Inflammatory macrophage treated with lipopolysaccharide for 4 hours (primary cell): ENCODE results near the gene ZP4.
"Not testable (repeated sequence)": the region's sequence is repeated elsewhere in the genome, so short reads cannot be mapped to it uniquely, and the experiment has no call there.

Experiments used
- DNase-seq: peaks from one replicate; pipeline ENCODE4 v3.0.0-alpha.2; 2020

Gene ZP4

DNA sequence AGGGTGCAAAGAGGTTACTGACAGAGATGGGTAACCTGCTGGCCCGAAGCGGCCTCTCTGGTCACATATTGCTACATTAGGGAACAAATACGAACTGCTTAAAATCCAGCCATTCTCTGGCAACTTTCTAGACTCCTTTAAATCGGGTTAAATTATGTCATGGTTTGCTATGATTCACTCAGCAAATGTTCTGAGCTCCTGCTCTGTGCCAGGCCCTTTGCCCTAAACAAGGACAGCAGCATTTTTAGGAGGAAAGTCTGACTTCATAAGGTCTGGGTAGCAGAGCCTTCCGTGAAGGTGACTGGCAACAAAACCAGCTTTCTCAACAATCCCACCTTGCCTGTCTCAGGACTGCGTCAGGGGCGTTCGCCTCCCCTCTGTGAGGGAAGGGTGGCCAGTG is 15.4 kb downstream of the ZP4 start:
- DNase-seq = no peak

DNA sequence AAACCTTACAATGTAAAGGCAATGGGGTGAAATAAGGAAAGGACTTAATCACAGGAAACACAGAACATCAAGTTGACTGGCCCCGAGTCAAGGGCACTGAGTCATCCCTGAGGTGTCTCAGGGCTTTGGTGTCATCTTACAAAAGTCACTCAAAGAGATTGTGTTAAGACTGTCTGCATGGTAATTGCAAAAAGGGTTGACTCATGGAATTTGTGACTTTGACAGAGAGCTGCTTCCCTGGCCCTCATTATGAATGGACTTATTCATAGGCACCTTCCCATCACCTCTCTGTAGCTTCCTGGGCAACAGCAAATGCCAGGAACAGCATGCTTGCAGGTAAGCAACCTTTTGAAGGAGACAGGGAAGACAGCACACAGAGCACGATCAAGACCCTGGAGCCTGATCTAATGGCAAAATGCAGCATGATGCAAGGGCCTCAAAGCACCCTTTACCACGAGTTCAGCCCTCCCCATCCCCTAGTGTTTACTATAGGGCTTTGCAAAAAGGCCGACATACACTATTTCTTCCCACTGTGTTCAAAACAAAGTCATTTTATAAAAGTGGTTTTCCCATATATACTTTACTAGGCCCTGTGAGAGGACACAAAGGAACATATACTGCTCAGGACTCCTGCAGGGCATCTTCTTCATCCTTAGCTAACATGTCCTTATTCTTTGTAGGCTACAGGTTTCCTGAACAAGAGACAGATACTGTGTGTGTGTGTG is 17.1 kb downstream of the ZP4 start:
- DNase-seq = peak; percentile 27

DNA sequence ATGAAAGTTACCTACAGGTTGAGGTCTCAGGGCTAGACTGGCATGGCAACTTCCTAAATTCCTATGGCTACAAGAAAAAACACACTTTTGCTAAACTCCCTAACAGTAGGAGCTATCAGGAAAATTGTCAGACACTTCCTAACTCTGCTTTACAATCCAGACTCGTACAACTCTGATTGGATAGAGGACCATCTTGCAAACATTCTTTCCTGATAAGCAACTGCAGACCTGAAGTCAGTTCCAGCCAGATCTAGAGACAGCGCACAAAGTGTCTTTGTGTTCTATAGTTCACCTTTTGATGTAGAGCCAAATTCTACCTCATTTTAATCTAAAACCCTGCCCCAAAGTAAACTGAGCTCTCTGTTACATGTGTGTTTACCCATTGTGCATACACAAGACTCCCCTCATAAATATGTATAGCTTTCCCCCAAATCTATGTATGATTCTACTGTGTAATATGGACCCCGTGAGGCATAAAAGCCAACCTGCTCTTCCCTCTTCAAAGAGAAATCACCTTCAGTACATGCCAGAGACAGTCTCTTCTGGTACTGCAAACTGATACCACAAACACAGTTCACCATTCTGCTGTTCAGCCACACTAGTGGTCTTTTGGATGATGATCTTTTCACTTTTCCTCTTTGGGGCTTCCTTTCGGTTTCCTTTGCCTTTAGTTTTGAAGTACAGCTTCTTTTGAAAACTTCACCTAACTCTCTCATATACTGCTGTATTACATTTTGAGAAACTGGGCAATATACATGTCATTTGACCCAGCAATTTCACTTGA is 21.7 kb downstream of the ZP4 start:
- DNase-seq = no peak

DNA sequence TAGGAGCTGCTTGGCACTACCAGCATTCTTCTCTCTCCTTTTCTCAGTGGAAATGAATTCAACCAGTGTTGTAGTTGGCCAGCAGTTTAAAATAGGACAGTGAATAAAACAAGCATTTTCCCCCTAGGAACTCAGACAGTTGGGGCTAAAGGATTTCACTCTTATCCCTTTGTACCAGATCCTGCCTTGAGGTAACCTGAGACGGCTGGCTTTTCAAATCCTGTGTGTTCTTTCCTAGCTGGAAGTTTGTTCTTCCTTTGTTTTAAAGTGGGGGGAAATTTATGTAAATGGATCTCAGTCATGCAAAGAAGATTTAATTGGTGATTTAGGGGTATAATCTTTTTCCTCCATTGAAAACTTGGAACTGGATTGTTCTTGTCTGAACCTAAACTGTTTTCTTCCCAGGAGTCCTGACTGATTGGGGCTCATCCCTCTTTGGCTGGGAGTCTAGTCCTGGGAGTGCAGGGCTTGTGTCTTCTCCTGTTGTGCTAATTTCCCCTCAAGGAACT is 23.3 kb downstream of the ZP4 start:
- DNase-seq = no peak

DNA sequence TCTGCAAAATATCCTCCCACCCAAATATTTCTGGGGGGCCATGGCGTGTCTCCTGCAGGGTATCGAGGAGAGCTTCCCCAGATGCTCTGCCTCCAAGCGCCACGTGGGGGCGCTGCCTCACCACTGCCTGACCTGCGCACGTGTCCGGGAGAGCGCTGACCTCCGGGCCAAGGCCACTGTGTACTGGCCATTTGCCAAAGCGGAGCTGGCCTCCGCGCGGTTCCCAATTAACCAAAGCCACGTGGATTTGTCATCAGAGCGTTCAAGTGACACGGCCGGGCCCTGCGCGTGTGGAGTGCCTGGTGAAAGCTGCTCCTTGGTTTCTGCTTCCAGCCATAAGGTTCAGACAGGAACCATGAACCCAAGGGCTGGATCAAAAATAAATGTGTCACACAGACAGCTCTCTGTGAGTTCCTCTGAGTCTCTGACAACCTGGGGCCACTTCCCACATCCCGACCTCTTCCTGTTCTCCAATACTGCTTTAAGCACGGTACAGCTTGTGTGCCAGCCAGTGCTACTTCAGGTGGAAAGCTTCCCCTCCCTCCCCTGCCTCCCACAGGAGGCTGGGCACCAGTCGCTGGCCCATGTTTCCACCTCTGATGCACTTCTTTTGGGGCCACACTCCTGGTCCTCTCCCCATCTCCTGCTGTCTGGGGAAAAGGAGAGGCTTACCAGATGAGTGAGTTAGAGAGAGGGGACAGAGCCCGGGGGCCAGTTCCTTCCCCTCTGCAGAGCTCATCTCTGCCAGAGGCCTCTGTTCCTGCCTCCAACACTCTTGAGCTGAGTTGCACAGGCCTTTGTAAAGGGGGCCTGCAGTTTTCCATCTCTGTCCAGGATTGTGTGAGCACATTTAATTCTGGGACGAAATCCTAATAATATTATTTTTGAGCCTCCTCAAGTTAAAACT is 26.1 kb downstream of the ZP4 start:
- DNase-seq = peak; percentile 66

DNA sequence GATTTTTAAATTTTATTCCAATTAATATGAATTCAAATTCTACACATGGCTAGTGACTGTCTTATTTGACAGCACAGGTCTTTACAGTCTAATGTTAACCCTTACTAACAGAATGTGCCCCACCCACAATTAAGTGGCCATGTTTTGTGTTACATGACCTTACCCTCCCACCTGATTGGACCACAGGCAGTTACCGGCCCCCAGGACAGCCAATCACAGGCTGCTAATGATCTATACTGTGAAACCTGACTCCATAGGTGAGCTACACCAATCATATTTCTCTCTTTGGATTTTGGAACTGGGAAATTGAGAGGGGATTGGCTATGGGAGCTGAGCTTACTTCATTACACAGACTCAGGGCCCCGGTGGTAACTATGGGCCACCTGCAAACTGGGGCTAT is 27.5 kb downstream of the ZP4 start:
- no peak for DNase-seq

DNA sequence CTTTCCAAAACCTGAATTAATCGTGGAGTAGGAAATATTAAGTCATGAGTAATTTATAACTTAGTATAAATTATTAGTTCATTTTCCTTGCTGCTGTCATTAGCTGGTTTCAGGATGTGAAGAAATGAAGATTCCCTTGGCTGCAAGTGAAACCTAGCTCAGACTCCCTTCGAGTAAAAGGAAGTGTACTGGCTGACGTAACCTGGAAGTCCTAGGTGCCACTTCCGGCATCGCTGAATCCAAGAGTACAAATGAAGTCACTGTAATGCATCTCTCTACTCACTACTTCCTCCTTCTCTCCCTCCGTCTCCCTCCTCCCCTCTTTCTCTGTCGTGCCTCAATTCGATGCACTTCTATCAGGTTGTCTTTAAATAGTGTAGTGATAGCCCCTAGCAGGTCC is 28.8 kb downstream of the ZP4 start:
- peak; percentile 85 for DNase-seq

DNA sequence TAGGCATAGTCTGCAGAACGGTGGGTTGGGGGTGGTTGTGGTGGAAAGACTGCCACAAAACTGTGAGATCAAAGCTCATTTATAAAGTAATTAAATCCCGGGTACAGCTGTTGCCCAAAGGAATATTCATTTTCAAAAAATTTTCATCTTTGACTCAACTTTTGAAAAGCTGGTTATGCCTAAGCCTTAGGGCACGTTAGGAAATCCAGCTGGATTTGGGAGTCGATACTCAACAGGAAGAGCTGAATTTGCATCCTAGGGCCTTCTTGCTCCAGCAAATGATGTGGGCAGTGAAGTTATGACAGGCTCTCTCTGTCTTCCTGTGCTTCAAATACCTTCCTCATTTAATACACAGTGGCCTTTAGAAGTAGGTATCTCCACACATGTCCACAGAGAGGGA is 31.7 kb downstream of the ZP4 start:
- DNase-seq = no peak

DNA sequence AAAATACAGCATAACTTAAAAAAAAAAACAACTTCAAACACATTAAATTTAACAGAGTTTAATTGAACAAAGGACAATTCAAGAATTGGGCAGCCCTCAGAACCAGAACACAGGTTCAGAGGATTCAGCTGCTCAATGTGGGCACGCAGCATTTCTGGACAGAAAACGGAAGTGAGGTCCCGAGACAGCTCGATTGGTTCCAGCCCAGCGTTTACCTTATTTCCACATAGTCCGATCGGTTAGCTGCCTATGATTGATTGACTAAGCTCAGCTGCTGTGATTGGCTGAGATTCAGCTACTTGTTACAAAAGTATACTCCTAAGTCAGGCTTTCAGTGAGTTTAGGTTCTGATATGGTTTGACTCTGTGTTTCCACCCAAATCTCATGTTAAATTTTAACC is 33.3 kb downstream of the ZP4 start:
- DNase-seq = no peak

DNA sequence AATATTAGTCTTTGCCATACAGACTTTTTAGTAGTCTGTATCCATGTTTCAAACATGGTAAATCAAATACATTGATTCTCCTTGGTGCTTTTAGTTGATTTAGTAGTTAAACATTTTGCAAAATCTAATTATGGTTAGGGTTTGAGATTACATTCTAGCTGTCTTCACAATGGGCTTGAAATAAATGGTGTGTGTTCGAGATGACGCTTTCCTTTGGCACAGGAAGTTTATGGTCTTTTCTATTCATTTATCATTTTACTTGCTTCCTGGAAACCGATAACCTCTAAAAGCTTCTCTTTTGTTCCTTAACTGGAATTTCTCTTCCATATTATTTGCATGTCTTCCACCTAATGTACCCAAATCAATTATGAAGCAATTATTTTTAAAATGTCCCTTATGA is 38.4 kb downstream of the ZP4 start:
- DNase-seq = no peak

DNA sequence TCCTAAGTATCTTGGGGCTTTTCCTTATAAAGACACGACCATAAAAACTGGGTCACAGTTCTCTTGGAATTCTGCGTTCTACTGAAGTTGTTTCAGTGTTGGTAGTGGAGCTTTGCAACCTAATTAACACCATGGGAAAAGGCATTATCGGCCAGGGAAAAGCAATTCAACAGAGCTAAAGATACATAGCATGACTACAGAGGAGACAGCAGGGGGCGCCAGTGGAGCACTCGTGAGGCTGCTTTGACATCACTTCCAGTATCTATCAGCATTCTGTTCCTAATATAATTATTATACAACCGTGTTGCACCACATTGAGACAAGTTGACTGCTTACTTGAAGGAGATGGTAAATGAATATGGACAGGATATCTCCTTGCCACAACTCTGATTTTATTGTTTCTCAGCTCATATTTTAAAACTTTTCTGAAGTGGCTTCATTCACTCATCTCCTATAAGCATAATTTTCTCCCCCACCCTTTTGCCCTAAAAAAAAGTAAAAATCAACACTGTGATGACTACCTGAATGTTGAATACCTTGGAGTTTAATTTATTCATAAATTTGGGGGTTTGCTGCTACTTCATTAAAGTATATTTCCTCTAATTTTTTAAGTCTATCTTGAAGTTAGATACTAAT is 39.4 kb downstream of the ZP4 start:
- DNase-seq = peak; percentile 72

DNA sequence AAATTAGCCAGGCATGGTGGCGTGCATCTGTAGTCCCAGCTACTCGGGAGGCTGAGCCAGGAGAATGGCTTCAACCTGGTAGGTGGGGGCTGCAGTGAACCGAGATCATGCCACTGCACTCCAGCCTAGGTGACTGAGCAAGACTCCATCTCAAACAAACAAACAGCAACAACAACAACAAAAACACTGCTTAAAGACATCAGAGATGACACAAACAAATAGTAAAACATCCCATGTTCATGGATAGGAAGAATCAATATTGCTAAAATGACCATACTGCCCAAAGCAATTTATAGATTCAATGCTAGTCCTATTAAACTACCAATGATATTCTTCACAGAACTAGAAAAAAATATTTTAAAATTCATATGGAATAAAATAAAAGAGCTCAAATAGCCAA is 47.2 kb downstream of the ZP4 start:
- DNase-seq = not testable (repeated sequence)

DNA sequence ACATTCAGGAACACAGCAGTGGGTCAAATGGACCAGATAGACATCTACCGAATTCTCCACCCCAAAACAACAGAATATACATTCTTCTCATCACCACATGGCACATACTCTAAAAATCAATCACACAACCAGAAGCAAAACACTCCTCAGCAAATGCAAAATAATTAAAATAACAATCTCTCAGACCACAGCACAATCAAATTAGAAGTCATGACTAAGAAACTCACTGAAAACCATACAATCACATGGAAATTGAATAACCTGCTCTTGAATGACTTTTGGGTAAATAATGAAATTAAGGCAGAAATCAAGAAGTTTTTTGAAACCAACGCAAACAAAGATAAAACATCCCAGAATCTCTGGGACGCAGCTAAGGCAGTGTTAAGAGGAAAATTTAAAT is 49.2 kb downstream of the ZP4 start:
- no peak for DNase-seq

DNA sequence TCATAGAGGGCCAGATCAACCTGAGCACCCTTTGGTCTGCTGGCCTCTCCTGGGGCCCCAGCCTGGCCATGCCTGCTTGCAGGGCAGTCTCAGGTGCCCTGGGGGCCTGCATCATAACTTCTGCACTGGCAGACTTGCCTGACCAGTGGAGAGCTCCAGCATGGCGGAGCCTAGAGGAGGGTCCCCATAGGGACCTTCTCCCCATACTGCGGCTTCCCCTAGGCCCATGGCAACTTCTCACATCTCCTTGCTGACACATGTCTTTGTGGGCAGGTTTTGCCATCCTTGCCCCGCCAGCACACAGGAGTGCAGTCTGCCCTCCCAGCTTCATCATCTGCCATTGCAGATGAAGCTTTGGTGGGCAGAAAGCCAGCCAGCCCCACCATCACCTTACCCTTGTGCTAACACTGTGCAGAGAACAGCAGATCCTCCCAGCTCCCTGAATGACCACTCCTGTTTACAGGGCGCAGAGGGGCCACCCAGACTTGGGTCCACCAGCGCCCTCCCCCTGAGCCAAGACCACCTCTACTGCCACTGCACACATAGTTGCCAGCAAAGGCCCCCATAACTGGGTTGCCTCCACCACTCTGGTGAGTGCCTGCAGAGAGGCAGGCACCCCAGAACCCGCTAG is 51.7 kb downstream of the ZP4 start:
- DNase-seq = no peak

DNA sequence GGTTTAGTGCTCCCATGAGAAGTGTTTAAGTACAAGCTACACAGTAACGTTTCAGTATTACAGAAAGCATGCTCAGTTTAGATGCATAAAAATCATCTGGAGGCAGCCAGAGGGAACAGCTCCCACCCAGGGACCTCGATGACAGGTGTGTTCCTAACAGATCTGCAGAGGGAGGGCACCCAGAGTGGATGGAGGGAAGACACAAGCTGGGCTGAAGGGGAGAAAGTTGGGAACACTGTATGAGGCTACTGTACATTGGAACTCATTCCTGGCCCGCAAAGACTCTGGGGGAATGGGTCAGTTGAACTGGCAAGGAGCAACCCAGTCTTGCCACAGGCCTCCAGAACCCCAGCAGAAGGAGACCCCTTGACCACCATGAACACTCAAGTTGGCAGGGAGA is 52.4 kb downstream of the ZP4 start:
- no peak for DNase-seq

DNA sequence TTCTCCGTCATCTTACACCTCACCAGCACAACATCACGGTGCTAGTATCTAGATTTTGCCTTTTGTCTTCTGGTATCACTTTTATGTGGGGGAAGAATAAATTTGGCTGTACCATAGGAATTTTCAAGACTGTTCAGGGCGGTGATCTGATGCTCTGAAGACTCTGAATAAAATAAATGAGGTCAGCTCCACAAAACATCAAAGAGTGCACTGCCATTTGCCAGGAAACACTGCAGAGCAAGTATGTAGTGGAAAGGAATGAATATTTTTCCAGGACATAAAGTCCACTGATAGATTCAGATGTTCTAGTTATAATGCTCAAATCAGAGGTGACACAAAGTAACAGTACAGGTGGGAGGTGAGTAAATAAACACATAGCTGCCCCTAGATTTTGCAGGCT is 56.3 kb downstream of the ZP4 start:
- no peak for DNase-seq

DNA sequence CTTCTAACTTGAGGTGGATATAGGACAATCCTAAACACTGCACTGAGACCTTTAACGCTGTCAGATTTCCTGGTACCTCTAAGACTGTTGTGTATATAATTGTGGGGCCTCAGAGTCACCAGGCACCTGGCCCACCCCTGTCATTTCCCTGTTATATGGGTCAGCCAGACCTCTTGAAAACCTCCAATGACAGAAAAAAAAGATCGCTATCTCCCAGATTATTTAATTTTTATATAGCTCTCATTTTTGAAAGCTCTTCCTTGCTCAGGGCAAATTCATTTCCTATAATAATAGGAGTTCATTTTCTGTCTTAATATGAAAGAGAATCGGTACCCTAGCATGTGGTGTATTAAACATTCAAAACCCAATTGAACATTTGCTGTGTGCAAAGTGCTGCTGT is 56.7 kb downstream of the ZP4 start:
- no peak for DNase-seq

DNA sequence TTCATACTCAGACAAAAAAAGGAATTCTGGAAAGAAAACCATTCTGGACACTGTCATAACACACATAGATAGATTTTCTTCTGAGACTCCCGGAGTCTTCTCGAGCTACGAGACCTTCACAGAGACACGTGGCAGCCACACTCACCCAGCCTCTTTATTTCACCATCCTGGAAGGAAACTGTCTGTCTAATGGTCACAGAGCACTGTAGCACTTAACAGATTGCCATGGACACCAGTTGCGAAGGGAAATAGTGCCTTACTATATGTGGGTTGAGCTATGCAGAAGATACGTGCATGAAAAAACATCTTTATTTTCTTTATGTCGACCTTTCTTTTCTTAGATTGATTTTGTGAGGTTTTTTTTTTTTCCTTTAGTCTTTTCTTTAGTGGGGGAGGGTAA is 57.9 kb downstream of the ZP4 start:
- DNase-seq = no peak
